NOMO-1 treated with DMSO at 0.1 percent for 48 hours (cell line): ENCODE data around the gene CTNNBIP1.

ENCODE experiments used
- DNase-seq: peaks from one replicate; lab custom pipeline; 2025; ENCODE audit not compliant: unreplicated experiment; lab: John Stamatoyannopoulos, UW

CTNNBIP1 gene

GRCh38 chr1:9859281-9860014 is 50.6 kb downstream of the CTNNBIP1 start:
- no peak for DNase-seq

- DNase-seq: no peak
These were observed 51.6 kb downstream of the CTNNBIP1 start for GRCh38 chr1:9858293-9859035.

- DNase-seq: no peak
These were observed 54.9 kb downstream of the CTNNBIP1 start for GRCh38 chr1:9855186-9855585.

GRCh38 chr1:9853249-9853595 is 56.8 kb downstream of the CTNNBIP1 start:
- no peak for DNase-seq

- no peak for DNase-seq
These were observed 57.4 kb downstream of the CTNNBIP1 start for GRCh38 chr1:9852410-9853248.

GRCh38 chr1:9852004-9852403 is 58.1 kb downstream of the CTNNBIP1 start:
- no peak for DNase-seq

- DNase-seq: no peak
These were observed 59.5 kb downstream of the CTNNBIP1 start for GRCh38 chr1:9850442-9851162.

- DNase-seq: no peak
These were observed 60.2 kb downstream of the CTNNBIP1 start for GRCh38 chr1:9849691-9850441.

GRCh38 chr1:9848022-9848421 is 62.0 kb downstream of the CTNNBIP1 start:
- DNase-seq: no peak

GRCh38 chr1:9847269-9847668 is 62.8 kb downstream of the CTNNBIP1 start:
- DNase-seq: no peak

GRCh38 chr1:9846611-9847171 is 63.4 kb downstream of the CTNNBIP1 start:
- no peak for DNase-seq

- DNase-seq: no peak
These were observed 64.2 kb downstream of the CTNNBIP1 start for GRCh38 chr1:9845914-9846313.

- no peak for DNase-seq
These were observed 65.3 kb downstream of the CTNNBIP1 start for GRCh38 chr1:9844756-9845155.

GRCh38 chr1:9844106-9844505 is 66.0 kb downstream of the CTNNBIP1 start:
- DNase-seq: no peak

GRCh38 chr1:9843576-9843945 is 66.5 kb downstream of the CTNNBIP1 start:
- no peak for DNase-seq

- no peak for DNase-seq
These were observed 67.1 kb downstream of the CTNNBIP1 start for GRCh38 chr1:9842781-9843575.

- DNase-seq: no peak
These were observed 67.9 kb downstream of the CTNNBIP1 start for GRCh38 chr1:9842073-9842711.

GRCh38 chr1:9841460-9841859 is 68.6 kb downstream of the CTNNBIP1 start:
- no peak for DNase-seq

GRCh38 chr1:9840176-9840575 is 69.9 kb downstream of the CTNNBIP1 start:
- no peak for DNase-seq
